ENCODE measurements around the gene NT5DC3. TPM values are rescaled to one million over a fixed set of nuclear protein-coding genes. Genes with fewer than 3 reads are reported as not detected.

NT5DC3 gene
- total RNA-seq, 1 donor from 2014 or later: 6.6 TPM

GRCh38 chr12:103769240-103769945, 71.6 kb downstream of the NT5DC3 start:
- Histone ChIP-seq H3K4me1 (peaks cover 5 to 13% of the 10 kb centered on the region in 2 donors), H3K27ac (no peak overlapping the region), H3K36me3 (peaks cover 39 to 78% of the 10 kb centered on the region in 2 donors), H3K4me3 (no peak overlapping the region), H3K27me3 (no peaks in the 10 kb centered on the region), H3K9me3 (no peaks in the 10 kb centered on the region)
- TF ChIP-seq CTCF (IDR thresholded peaks at IDR 0.05): no peak
- DNase-seq (ENCODE audit: low spot score in 2 of 2): no peak
- intact Hi-C loops (cut with DNase I): no loop called here

GRCh38 chr12:103768467-103769123, 72.4 kb downstream of the NT5DC3 start:
- no peak for TF ChIP-seq CTCF (IDR thresholded peaks at IDR 0.05)
- intact Hi-C loops (cut with DNase I): no loop called here
- Histone ChIP-seq H3K27me3 (no peaks in the 10 kb centered on the region), H3K4me3 (no peak overlapping the region), H3K9me3 (no peaks in the 10 kb centered on the region), H3K4me1 (peaks cover 2 to 9% of the 10 kb centered on the region in 2 donors), H3K36me3 (peaks cover 45 to 80% of the 10 kb centered on the region in 2 donors), H3K27ac (no peak overlapping the region)
- DNase-seq (ENCODE audit: low spot score in 2 of 2): no peak

GRCh38 chr12:103766028-103766427, 75.0 kb downstream of the NT5DC3 start:
- no peak for DNase-seq (ENCODE audit: low spot score in 2 of 2)
- Histone ChIP-seq H3K36me3 (peaks cover 62 to 93% of the 10 kb centered on the region in 2 donors), H3K27me3 (no peaks in the 10 kb centered on the region), H3K27ac (no peak overlapping the region), H3K9me3 (no peaks in the 10 kb centered on the region), H3K4me1 (no peaks in the 10 kb centered on the region), H3K4me3 (no peak overlapping the region)
- intact Hi-C loops (cut with DNase I): no loop called here
- no peak for TF ChIP-seq CTCF (IDR thresholded peaks at IDR 0.05)

- H3K4me1 ChIP-seq: no peaks in the 10 kb centered on the region
- intact Hi-C loops (cut with DNase I): no loop called here
- TF ChIP-seq CTCF (IDR thresholded peaks at IDR 0.05): no peak
- no peak overlapping the region for H3K4me3 ChIP-seq
- peaks cover 55 to 91% of the 10 kb centered on the region in 2 donors for H3K36me3 ChIP-seq
- no peaks in the 10 kb centered on the region for H3K9me3 ChIP-seq
- no peaks in the 10 kb centered on the region for H3K27me3 ChIP-seq
- no peak overlapping the region for H3K27ac ChIP-seq
- DNase-seq (ENCODE audit: low spot score in 2 of 2): no peak
Measured at GRCh38 chr12:103765322-103765721, 75.7 kb downstream of the NT5DC3 start.

- Histone ChIP-seq H3K9me3 (no peaks in the 10 kb centered on the region), H3K27me3 (no peaks in the 10 kb centered on the region), H3K4me3 (no peak overlapping the region), H3K27ac (no peak overlapping the region), H3K36me3 (peaks cover 43 to 68% of the 10 kb centered on the region in 2 donors), H3K4me1 (no peaks in the 10 kb centered on the region)
- no peak for DNase-seq (ENCODE audit: low spot score in 2 of 2)
- intact Hi-C loops (cut with DNase I): no loop called here
- TF ChIP-seq CTCF (IDR thresholded peaks at IDR 0.05): no peak
Measured at GRCh38 chr12:103762473-103762872, 78.6 kb downstream of the NT5DC3 start.

Measured in ascending aorta (tissue), 2 donors.